Activated T-helper 2 cell treated with anti-CD3 and anti-CD28 coated beads, Interferon-gamma antibody, Interleukin-2, Interleukin-4, amounts not matched to agents 10 μg/mL and 5 μg/mL and 100 μg/mL, durations not matched to agents 14 hours and 24 hours and 36 hours (primary cell): ENCODE results near the gene DYNC1LI2. TPM values are rescaled to one million over a fixed set of nuclear protein-coding genes. Genes with fewer than 3 reads are reported as not detected.

Experiments used
- total RNA-seq: library from RNA; stranded (reverse); gene quantifications from 2 replicates; pipeline ENCODE4 v1.2.3, GENCODE V29; 2022

The DYNC1LI2 gene
- total RNA-seq, 1 donor from 2014 or later = 54.6 TPM

Other genes with a start within 250 kb of the DYNC1LI2 start
- 5.9 and 7.3 TPM in 2 replicates for gene TK2, start 201.5 kb downstream of the DYNC1LI2 start, total RNA-seq
- 102 and 110 TPM in 2 replicates for gene CKLF, start 199.0 kb downstream of the DYNC1LI2 start, total RNA-seq
- gene CMTM1, start 185.2 kb downstream of the DYNC1LI2 start, total RNA-seq = 9.1 and 10.7 TPM in 2 replicates
- 0.30 and 0.53 TPM in 2 replicates for gene CMTM2, start 172.1 kb downstream of the DYNC1LI2 start, total RNA-seq
- 90.6 and 96.4 TPM in 2 replicates for gene CMTM3, start 146.9 kb downstream of the DYNC1LI2 start, total RNA-seq
- 3.8 and 4.0 TPM in 2 replicates for gene CMTM4, start 54.9 kb downstream of the DYNC1LI2 start, total RNA-seq
- gene TERB1, start 50.0 kb upstream of the DYNC1LI2 start, total RNA-seq = 0.34 TPM in 1 of 2 replicates, not detected in the other
- gene NAE1, start 79.4 kb upstream of the DYNC1LI2 start, total RNA-seq = 123 and 125 TPM in 2 replicates
- gene CA7, start 92.8 kb upstream of the DYNC1LI2 start, total RNA-seq = 0.59 and 1.1 TPM in 2 replicates
- 40.6 and 40.7 TPM in 2 replicates for gene PDP2, start 128.9 kb upstream of the DYNC1LI2 start, total RNA-seq
- not detected in 2 replicates for gene CDH16, start 167.3 kb upstream of the DYNC1LI2 start, total RNA-seq
- gene RRAD, start 173.9 kb upstream of the DYNC1LI2 start, total RNA-seq = 1.2 and 1.8 TPM in 2 replicates
- 161 and 165 TPM in 2 replicates for gene CIAO2B, start 182.8 kb upstream of the DYNC1LI2 start, total RNA-seq
- 35.3 and 36.8 TPM in 2 replicates for gene CES2, start 183.9 kb upstream of the DYNC1LI2 start, total RNA-seq
- 9.4 and 10.6 TPM in 2 replicates for gene CES3, start 209.7 kb upstream of the DYNC1LI2 start, total RNA-seq
- 29.8 and 30.1 TPM in 2 replicates for gene CES4A, start 237.0 kb upstream of the DYNC1LI2 start, total RNA-seq